MM.1S (cell line): ENCODE results near the gene KCNQ2.

Experiments
- EZH2 ChIP-seq: fragments of 300-600 bp; sonication (generic); optimal IDR thresholded peaks from 2 replicates; pipeline ENCODE3; 2017; ENCODE audit warnings: low read depth, mild to moderate bottlenecking, antibody characterized with exemption, low read length, mixed read lengths
- EZH2phosphoT487 ChIP-seq: fragments of 300-600 bp; sonication (generic); IDR thresholded peaks from 2 replicates; pipeline ENCODE4 v1.6.1; 2018; ENCODE audit warnings: antibody characterized with exemption, low read length
- TF ChIP-seq, protein P1 (sequence below): fragments of 300-600 bp; sonication (generic); IDR thresholded peaks from 2 replicates; pipeline ENCODE4 v1.5.1; 2016; ENCODE audit warnings: antibody characterized with exemption, low read length, mixed read lengths

DNA sequence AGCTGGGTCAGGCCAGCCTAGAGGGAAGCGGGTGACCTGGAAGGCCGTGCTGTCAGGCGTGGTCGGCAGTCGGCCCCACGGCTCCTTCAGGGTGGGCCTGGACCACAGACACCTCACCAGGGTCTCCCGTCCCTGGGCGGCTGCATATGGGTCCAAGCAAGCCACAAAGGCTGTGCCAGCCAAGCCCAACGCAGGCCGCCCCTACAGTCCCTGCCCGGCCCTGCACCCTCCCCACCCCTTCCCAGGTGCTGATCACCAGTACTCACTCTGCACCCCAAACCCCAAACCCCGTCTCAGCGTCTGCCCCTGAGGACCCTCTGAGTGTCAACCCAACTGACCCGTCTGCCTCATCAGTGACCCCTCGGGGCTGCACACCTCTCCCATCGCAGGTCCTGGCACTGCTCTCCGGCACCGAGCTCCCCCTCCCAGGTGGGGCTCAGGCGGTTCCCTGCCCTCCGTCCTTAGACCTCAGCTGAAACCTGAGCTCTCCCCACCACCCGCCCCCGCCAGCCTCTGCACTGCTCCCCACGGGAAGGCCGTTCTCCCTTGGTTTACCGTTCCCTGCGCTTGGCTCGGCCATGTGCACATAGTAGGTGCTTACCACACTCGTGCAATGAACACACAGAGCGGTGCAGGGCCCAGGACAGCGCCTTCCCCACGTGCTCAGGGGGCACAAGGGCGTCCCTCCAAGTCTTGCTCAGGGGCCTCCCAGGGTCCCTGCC is 46.7 kb upstream of the KCNQ2 start:
- no peak for TF ChIP-seq EZH2phosphoT487
- TF ChIP-seq, protein P1, sequence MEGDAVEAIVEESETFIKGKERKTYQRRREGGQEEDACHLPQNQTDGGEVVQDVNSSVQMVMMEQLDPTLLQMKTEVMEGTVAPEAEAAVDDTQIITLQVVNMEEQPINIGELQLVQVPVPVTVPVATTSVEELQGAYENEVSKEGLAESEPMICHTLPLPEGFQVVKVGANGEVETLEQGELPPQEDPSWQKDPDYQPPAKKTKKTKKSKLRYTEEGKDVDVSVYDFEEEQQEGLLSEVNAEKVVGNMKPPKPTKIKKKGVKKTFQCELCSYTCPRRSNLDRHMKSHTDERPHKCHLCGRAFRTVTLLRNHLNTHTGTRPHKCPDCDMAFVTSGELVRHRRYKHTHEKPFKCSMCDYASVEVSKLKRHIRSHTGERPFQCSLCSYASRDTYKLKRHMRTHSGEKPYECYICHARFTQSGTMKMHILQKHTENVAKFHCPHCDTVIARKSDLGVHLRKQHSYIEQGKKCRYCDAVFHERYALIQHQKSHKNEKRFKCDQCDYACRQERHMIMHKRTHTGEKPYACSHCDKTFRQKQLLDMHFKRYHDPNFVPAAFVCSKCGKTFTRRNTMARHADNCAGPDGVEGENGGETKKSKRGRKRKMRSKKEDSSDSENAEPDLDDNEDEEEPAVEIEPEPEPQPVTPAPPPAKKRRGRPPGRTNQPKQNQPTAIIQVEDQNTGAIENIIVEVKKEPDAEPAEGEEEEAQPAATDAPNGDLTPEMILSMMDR, result no peak
- no peak for TF ChIP-seq EZH2
